BJ (cell line): ENCODE measurements around the gene PDE6B. TPM values are rescaled to one million over a fixed set of nuclear protein-coding genes. Genes with fewer than 3 reads are reported as not detected.

Experiments used
- CTCF ChIA-PET: fragments of 350-600 bp; formaldehyde crosslinking; extraction: SDS; loops from one replicate; lab custom pipeline; 2021; ENCODE audit warnings: antibody characterized with exemption, inconsistent platforms; lab: Yijun Ruan, JAX
- POLR2A ChIA-PET: fragments of 300-600 bp; sonication (Branson Sonifier 250); formaldehyde crosslinking; extraction: SDS; loops from one replicate; lab custom pipeline; 2021; ENCODE audit warnings: antibody characterized with exemption; lab: Charles Lee
- DNase-seq: peaks from one replicate; pipeline ENCODE4 v3.0.0-alpha.2; 2011; ENCODE audit warnings: low read depth
- H3K27me3 ChIP-seq: 2 replicates; pipeline ENCODE4 v1.6.0; 2011; ENCODE audit warnings: low read length; ENCODE audit not compliant: control insufficient read depth, insufficient read depth
- H3K36me3 ChIP-seq: 2 replicates; pipeline ENCODE4 v1.5.1; 2011; ENCODE audit warnings: low read length; ENCODE audit not compliant: control insufficient read depth, insufficient read depth
- H3K4me3 ChIP-seq: 2 replicates; pipeline ENCODE4 v1.5.1; 2011; ENCODE audit warnings: low read depth, mild to moderate bottlenecking, control low read depth, low read length
- CTCF ChIP-seq: IDR thresholded peaks from 2 replicates; pipeline ENCODE4 v1.5.1; 2011; ENCODE audit warnings: low read depth, mild to moderate bottlenecking, control low read depth, inconsistent platforms, low read length, moderate library complexity; ENCODE audit not compliant: insufficient read depth
- polyA plus RNA-seq: library from polyadenylated mRNA; depleted of rRNA; stranded (reverse); fragments of >200 nt; gene quantifications from 2 replicates; pipeline ENCODE4 v1.2.3, GENCODE V29; 2011

Gene PDE6B
- polyA plus RNA-seq, 1 experiment, result 0.10 TPM

GRCh38 chr4:681736-682451 lies 56.5 kb downstream of the PDE6B start:
- ChIA-PET POLR2A (no interaction called here), CTCF (no interaction called here)
- DNase-seq, result no peak
- H3K27me3 ChIP-seq, result no peaks in the 10 kb centered on the region
- H3K36me3 ChIP-seq, result no peaks in the 10 kb centered on the region
- TF ChIP-seq CTCF, result no peak
- peak overlapping the region; percentile 13; the same call in 1 of the 2 replicates for H3K4me3 ChIP-seq

GRCh38 chr4:682490-683172 lies 57.3 kb downstream of the PDE6B start:
- ChIA-PET POLR2A (no interaction called here), CTCF (interaction anchor here (2.4 kb wide), 1 partner anchor 59 kb away, joined by 9 read pairs; no protein-coding TSS in a partner anchor)
- no peak for DNase-seq
- no peak for TF ChIP-seq CTCF
- H3K4me3 ChIP-seq, result no peak overlapping the region
- no peaks in the 10 kb centered on the region for H3K27me3 ChIP-seq
- H3K36me3 ChIP-seq, result no peaks in the 10 kb centered on the region

- CTCF ChIA-PET, result interaction anchor here (1.3 to 2.8 kb wide), 6 partner anchors 9 to 97 kb away, joined by 3 to 22 read pairs (median 6); partner anchors contain the start of genes ATP5ME and MYL5
- H3K36me3 ChIP-seq, result no peaks in the 10 kb centered on the region
- no peak for DNase-seq
- H3K4me3 ChIP-seq, result no peak overlapping the region
- POLR2A ChIA-PET, result no interaction called here
- TF ChIP-seq CTCF, result no peak
- H3K27me3 ChIP-seq, result no peaks in the 10 kb centered on the region
These were observed 58.0 kb downstream of the PDE6B start for GRCh38 chr4:683247-683897.

GRCh38 chr4:683982-684622 lies 58.7 kb downstream of the PDE6B start:
- no peaks in the 10 kb centered on the region for H3K27me3 ChIP-seq
- ChIA-PET CTCF (interaction anchor here (0.6 to 2.8 kb wide), 9 partner anchors 8 to 310 kb away, joined by 3 to 22 read pairs (median 4); partner anchors contain the start of genes ATP5ME and MYL5), POLR2A (no interaction called here)
- TF ChIP-seq CTCF, result peak; percentile 79
- no peaks in the 10 kb centered on the region for H3K36me3 ChIP-seq
- no peak for DNase-seq
- no peak overlapping the region for H3K4me3 ChIP-seq
